ENCODE results near the gene SLC40A1.

DNA sequence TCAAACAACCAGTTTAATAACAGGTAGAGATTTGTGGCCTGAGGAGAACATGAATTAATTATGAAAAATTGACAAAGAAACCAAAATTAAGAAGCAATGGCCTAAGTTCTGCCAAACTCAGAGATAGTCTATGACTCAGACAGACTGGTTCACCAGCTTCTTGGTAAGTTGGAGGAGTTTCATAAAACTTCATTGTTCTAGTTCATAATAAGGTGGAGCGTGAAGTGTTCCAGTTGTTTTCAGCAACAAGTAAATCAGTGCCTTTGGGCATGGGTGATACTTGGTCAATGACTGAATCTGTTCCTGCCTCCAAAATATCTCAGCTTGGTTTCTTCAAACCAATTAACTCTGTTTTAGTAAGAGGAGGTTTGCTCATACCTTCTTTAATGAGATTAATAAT is 40.0 kb downstream of the SLC40A1 start:
- TF ChIP-seq, protein P1, sequence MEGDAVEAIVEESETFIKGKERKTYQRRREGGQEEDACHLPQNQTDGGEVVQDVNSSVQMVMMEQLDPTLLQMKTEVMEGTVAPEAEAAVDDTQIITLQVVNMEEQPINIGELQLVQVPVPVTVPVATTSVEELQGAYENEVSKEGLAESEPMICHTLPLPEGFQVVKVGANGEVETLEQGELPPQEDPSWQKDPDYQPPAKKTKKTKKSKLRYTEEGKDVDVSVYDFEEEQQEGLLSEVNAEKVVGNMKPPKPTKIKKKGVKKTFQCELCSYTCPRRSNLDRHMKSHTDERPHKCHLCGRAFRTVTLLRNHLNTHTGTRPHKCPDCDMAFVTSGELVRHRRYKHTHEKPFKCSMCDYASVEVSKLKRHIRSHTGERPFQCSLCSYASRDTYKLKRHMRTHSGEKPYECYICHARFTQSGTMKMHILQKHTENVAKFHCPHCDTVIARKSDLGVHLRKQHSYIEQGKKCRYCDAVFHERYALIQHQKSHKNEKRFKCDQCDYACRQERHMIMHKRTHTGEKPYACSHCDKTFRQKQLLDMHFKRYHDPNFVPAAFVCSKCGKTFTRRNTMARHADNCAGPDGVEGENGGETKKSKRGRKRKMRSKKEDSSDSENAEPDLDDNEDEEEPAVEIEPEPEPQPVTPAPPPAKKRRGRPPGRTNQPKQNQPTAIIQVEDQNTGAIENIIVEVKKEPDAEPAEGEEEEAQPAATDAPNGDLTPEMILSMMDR (IDR thresholded peaks at IDR 0.05; ENCODE audit: low read depth, low read length): no peak
- TF ChIP-seq EZH2phosphoT487 (IDR thresholded peaks at IDR 0.05; ENCODE audit: low read depth): no peak

Measured in OCI-LY3 (cell line).